IPS-11a (cell line): Measurements from ENCODE around the gene CXorf66.
"Not testable (repeated sequence)": the region's sequence is repeated elsewhere in the genome, so short reads cannot be mapped to it uniquely, and the experiment has no call there.

Experiments
- H3K4me3 ChIP-seq: one replicate; pipeline ENCODE4 v1.5.1; 2013; ENCODE audit warnings: low read depth, low read length, control low read depth

The CXorf66 gene

DNA sequence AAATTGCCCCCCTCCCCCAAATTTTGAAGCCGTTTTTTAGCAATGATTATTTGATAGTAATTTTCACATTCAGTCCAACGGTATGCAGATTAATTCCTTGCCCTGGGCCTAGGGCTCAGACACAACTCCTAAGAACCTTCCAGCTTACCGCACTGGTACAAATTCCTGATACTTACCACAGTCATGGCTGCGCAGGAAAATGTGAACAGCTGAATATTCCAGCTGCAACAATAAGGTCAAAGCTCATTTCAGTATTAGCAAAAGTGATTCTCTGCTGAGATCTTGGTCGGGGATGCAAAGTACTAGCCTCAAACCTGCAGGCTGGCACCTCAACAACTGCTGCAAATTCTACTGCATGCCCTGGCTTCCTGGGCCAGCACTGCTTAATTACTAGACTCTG is 35.4 kb downstream of the CXorf66 start:
- H3K4me3 ChIP-seq, result no peak overlapping the region

DNA sequence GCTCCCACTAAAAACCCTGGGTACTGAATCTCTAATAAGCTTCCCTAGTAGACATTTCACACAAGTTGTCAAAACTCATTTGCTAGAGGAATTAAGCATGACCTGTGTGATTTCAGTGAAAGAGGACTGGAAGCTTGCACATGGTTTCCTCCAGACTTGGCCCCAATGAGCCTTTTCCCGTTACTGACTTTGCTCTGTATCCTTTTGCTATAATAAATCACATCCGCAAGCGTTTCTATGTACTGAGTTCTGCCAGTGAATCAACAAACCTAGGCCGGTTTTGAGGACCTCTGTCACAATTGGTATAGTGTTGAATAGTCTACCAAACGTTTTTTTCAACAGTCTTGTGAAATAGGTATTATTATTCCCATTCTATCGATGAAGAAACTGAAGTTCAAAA is 40.6 kb downstream of the CXorf66 start:
- H3K4me3 ChIP-seq, result no peak overlapping the region

DNA sequence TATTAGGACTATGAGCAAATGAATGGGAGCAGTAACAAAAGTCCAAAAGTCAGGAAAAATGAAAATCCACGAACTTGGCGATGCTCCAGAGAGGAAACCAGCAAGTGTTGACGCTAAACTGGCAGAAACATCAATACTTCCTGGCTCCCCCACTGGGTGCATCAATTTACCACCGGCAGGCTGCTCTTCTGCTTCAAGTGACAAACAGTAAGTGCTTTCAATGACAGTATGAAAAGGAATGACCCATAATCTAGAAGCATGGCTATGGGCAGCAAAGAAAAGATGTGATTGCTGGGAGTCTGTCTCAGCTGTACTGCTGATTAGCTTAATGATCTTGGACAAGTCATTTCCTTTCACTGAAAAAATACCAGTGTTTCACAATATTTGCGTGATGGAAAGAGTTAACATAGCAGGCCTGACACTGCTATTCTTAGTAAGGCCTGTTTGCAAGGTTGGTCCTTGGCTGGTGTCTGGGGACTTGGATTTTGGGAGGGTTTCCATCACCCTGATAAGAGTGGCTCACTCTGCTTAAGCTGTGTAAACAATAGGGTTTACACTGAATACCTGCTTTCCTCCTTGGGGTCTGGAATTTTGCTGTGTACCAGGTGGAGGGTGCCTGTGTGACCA is 41.1 kb downstream of the CXorf66 start:
- no peak overlapping the region for H3K4me3 ChIP-seq

DNA sequence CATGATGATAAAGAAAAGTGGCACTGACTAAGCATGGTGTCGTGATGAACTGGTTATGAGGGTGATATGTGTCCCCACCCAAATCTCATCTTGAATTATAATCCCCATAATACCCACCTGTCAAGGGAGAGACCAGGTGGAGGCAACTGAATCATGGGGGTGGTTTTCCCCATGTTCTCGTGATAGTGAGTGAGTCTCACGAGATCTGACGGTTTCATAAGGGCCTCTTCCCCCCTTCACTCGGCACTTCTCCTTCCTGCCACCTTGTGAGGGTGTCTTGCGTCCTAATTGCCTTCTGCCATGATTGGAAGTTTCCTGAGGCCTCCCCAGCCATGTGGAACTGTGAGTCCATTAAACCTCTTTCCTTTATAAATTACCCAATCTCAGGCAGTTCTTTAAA is 44.2 kb downstream of the CXorf66 start:
- not testable (repeated sequence) for H3K4me3 ChIP-seq

DNA sequence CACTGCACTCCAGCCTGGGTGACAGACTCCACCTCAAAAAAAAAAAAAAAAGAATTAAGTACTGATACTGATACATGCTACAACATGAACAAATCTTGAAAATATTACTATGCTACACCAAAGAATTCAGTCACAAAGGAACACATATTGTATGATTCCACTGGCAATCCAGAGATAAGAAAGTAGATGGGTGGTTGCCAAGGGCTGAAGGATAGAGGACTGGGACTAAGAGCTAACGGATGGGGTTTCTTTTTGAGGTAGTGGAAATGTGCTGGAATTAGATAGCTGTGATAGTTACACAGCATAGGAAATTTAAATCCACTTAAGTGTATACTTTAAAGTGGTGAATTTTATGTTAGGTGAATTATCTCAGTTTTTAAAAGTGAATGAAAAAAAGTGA is 45.0 kb downstream of the CXorf66 start:
- no peak overlapping the region for H3K4me3 ChIP-seq

DNA sequence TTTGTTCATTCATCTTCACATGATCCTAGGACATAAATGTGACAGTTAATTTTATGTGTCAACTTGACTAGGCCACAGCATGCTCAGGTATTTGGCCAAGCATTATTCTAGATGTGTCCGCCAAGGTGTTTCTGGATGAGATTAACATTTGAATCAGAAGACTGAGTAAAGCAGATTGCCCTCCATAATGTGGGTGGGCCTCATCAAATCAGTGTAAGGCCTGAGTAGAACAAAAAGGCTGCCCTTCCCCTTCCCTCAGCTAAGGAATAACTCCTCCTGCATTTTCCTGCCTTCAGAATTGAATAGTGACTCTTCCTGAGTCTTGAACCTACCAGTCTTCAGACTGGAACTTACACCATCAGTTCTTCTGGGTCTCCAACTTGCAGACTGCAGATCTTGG is 50.9 kb downstream of the CXorf66 start:
- H3K4me3 ChIP-seq, result no peak overlapping the region

DNA sequence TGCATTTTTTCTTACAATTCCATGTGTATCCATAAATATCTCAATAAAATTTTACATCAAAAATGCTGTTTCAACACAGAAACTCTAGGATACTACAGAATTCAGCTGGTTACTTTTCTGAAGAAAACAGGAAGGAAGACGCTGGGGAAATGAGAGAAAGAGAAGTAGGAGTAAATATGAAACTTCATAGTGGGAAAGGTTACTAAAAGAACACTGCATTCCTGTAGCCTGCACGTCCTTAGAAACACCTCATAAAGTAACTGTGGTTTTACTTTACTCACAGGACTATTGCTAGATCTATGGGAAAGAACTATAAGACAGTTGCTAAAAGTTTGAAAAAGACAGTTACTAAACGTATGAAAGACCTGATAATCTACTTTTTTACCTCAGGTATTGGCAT is 55.6 kb downstream of the CXorf66 start:
- H3K4me3 ChIP-seq, result no peak overlapping the region

DNA sequence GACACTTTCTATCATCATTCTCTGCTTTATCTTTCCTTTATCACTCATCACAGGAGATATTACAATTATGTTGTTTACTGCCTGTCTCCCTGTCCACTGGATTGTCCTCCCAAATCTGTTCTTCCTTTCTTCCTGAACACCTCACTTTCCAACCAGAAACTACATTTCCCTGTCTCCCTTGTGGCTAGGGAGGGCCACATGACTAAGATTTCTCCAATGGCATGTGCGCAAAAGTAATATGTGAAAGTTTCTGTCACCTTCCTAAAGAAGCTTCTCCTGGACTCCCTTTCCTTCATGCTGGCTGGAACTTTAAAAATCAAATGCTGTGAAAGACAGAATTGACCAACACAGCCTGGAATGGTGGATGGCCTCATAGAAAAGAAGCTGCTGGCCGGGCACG is 58.2 kb downstream of the CXorf66 start:
- H3K4me3 ChIP-seq, result no peak overlapping the region

DNA sequence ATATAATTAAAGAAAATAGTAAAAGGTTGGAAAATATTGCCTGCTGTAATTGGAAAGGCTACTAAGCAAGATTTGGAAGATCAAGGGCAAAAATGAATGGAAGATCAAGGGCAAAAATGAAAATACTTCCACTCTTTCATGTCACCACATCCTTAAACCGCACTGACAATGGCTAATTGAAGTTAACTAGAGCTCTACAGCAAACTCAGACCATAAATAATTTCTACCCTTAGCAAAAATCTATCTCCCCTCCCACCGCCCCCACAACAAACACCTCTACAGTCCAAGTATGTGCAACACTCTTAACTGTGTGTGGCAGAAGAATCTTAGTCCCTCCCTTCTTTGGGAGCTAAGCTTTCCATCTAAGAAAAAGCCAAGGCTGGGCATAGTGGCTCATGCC is 59.6 kb downstream of the CXorf66 start:
- no peak overlapping the region for H3K4me3 ChIP-seq
